ENCODE results near the gene SERAC1.
"Not testable (repeated sequence)": the region's sequence is repeated elsewhere in the genome, so short reads cannot be mapped to it uniquely, and the experiment has no call there.

The SERAC1 gene

GRCh38 chr6:158153576-158153975 is 14.5 kb downstream of the SERAC1 start:
- Histone ChIP-seq H2AFZ (ENCODE audit: low read length) (no peak overlapping the region), H2BK120ac (ENCODE audit: low read depth, low read length) (no peak overlapping the region), H3K27ac (replicated peaks; ENCODE audit: low read length) (no peak overlapping the region), H3K27me3 (ENCODE audit: control insufficient read depth in 3 of 3, insufficient read depth in 3 of 3, low read depth in 1 of 3, low read length in 3 of 3) (peaks cover 0 to 2% (median 0%) of the 10 kb centered on the region in 3 experiments), H3K4ac (ENCODE audit: low read length) (no peak overlapping the region), H3K9me3 (replicated peaks in 1 of 2; ENCODE audit: control insufficient read depth in 2 of 2, insufficient read depth in 1 of 2, low read depth in 1 of 2, low read length in 2 of 2) (no peaks in the 10 kb centered on the region), H3K4me1 (ENCODE audit: control insufficient read depth in 2 of 2, insufficient read depth in 1 of 2, low read depth in 1 of 2, low read length in 2 of 2) (no peaks in the 10 kb centered on the region), H3K23ac (ENCODE audit: low read depth, low read length, poor library complexity) (no peak overlapping the region), H3K4me3 (ENCODE audit: low read length in 2 of 2) (no peak overlapping the region), H3K4me2 (ENCODE audit: insufficient read depth, low read length, poor library complexity, severe bottlenecking) (no peak overlapping the region), H4K91ac (ENCODE audit: low read depth, low read length, poor library complexity) (no peak overlapping the region), H3K36me3 (replicated peaks in 1 of 2; ENCODE audit: control insufficient read depth in 2 of 2, insufficient read depth in 2 of 2, low read length in 2 of 2) (peaks cover 1 to 59% of the 10 kb centered on the region in 2 donors), H2BK15ac (ENCODE audit: low read length) (no peak overlapping the region), H3K18ac (ENCODE audit: low read length) (no peak overlapping the region), H2AK5ac (ENCODE audit: low read depth, low read length) (no peak overlapping the region), H3K14ac (ENCODE audit: low read length) (no peak overlapping the region), H4K8ac (ENCODE audit: low read depth, low read length) (no peak overlapping the region), H2BK12ac (ENCODE audit: low read length) (no peak overlapping the region), H3K79me1 (ENCODE audit: low read depth, low read length) (no peaks in the 10 kb centered on the region), H2BK5ac (ENCODE audit: low read length) (no peak overlapping the region), H3K9ac (ENCODE audit: low read depth, low read length, poor library complexity) (no peak overlapping the region)
- no peak for DNase-seq (ENCODE audit: low spot score)
- no CpG with 5 or more reads among the region's 3 CpGs for WGBS, 2 donors (ENCODE audit: extremely low coverage in 2 of 2, insufficient read length in 2 of 2, insufficient replicate concordance in 1 of 2)

- Histone ChIP-seq H3K27me3 (ENCODE audit: control insufficient read depth in 3 of 3, insufficient read depth in 3 of 3, low read depth in 1 of 3, low read length in 3 of 3) (peaks cover 0 to 2% (median 0%) of the 10 kb centered on the region in 3 experiments), H3K9me3 (replicated peaks in 1 of 2; ENCODE audit: control insufficient read depth in 2 of 2, insufficient read depth in 1 of 2, low read depth in 1 of 2, low read length in 2 of 2) (no peaks in the 10 kb centered on the region), H2BK5ac (ENCODE audit: low read length) (no peak overlapping the region), H4K91ac (ENCODE audit: low read depth, low read length, poor library complexity) (no peak overlapping the region), H2BK120ac (ENCODE audit: low read depth, low read length) (no peak overlapping the region), H3K4me1 (ENCODE audit: control insufficient read depth in 2 of 2, insufficient read depth in 1 of 2, low read depth in 1 of 2, low read length in 2 of 2) (no peaks in the 10 kb centered on the region), H2BK15ac (ENCODE audit: low read length) (no peak overlapping the region), H3K27ac (replicated peaks; ENCODE audit: low read length) (no peak overlapping the region), H3K9ac (ENCODE audit: low read depth, low read length, poor library complexity) (no peak overlapping the region), H2AK5ac (ENCODE audit: low read depth, low read length) (no peak overlapping the region), H4K8ac (ENCODE audit: low read depth, low read length) (no peak overlapping the region), H3K4me2 (ENCODE audit: insufficient read depth, low read length, poor library complexity, severe bottlenecking) (no peak overlapping the region), H3K79me1 (ENCODE audit: low read depth, low read length) (no peaks in the 10 kb centered on the region), H3K23ac (ENCODE audit: low read depth, low read length, poor library complexity) (no peak overlapping the region), H3K18ac (ENCODE audit: low read length) (no peak overlapping the region), H3K4me3 (ENCODE audit: low read length in 2 of 2) (no peak overlapping the region), H3K14ac (ENCODE audit: low read length) (no peak overlapping the region), H2BK12ac (ENCODE audit: low read length) (no peak overlapping the region), H3K36me3 (replicated peaks in 1 of 2; ENCODE audit: control insufficient read depth in 2 of 2, insufficient read depth in 2 of 2, low read length in 2 of 2) (peaks cover 1 to 54% of the 10 kb centered on the region in 2 donors), H2AFZ (ENCODE audit: low read length) (no peak overlapping the region), H3K4ac (ENCODE audit: low read length) (no peak overlapping the region)
- WGBS, 2 donors (ENCODE audit: extremely low coverage in 2 of 2, insufficient read length in 2 of 2, insufficient replicate concordance in 1 of 2) = no CpG with 5 or more reads among the region's 4 CpGs
- DNase-seq (ENCODE audit: low spot score) = no peak
Observed at GRCh38 chr6:158152659-158153058, 15.4 kb downstream of the SERAC1 start.

- H3K9me3 ChIP-seq (replicated peaks in 1 of 2; ENCODE audit: control insufficient read depth in 2 of 2, insufficient read depth in 1 of 2, low read depth in 1 of 2, low read length in 2 of 2); H2BK15ac ChIP-seq (ENCODE audit: low read length); H3K9ac ChIP-seq (ENCODE audit: low read depth, low read length, poor library complexity); H2BK5ac ChIP-seq (ENCODE audit: low read length); H2BK120ac ChIP-seq (ENCODE audit: low read depth, low read length); DNase-seq (ENCODE audit: low spot score); H3K4ac ChIP-seq (ENCODE audit: low read length); H3K27me3 ChIP-seq (ENCODE audit: control insufficient read depth in 3 of 3, insufficient read depth in 3 of 3, low read depth in 1 of 3, low read length in 3 of 3); H3K4me3 ChIP-seq (ENCODE audit: low read length in 2 of 2); H4K8ac ChIP-seq (ENCODE audit: low read depth, low read length); H2AFZ ChIP-seq (ENCODE audit: low read length); H2AK5ac ChIP-seq (ENCODE audit: low read depth, low read length); H3K23ac ChIP-seq (ENCODE audit: low read depth, low read length, poor library complexity); H3K14ac ChIP-seq (ENCODE audit: low read length); H3K27ac ChIP-seq (replicated peaks; ENCODE audit: low read length); H3K79me1 ChIP-seq (ENCODE audit: low read depth, low read length); H2BK12ac ChIP-seq (ENCODE audit: low read length); H3K4me2 ChIP-seq (ENCODE audit: insufficient read depth, low read length, poor library complexity, severe bottlenecking); H3K18ac ChIP-seq (ENCODE audit: low read length); H4K91ac ChIP-seq (ENCODE audit: low read depth, low read length, poor library complexity); H3K4me1 ChIP-seq (ENCODE audit: control insufficient read depth in 2 of 2, insufficient read depth in 1 of 2, low read depth in 1 of 2, low read length in 2 of 2): not testable (repeated sequence)
- no CpG with 5 or more reads among the region's 7 CpGs for WGBS, 2 donors (ENCODE audit: extremely low coverage in 2 of 2, insufficient read length in 2 of 2, insufficient replicate concordance in 1 of 2)
- H3K36me3 ChIP-seq (replicated peaks in 1 of 2; ENCODE audit: control insufficient read depth in 2 of 2, insufficient read depth in 2 of 2, low read length in 2 of 2) = peaks cover 1 to 48% of the 10 kb centered on the region in 2 donors
Observed at GRCh38 chr6:158152025-158152424, 16.0 kb downstream of the SERAC1 start.

GRCh38 chr6:158150701-158151100 is 17.4 kb downstream of the SERAC1 start:
- no CpG with 5 or more reads among the region's 5 CpGs for WGBS, 2 donors (ENCODE audit: extremely low coverage in 2 of 2, insufficient read length in 2 of 2, insufficient replicate concordance in 1 of 2)
- no peak overlapping the region for H4K91ac ChIP-seq (ENCODE audit: low read depth, low read length, poor library complexity)
- no peak overlapping the region for H3K4ac ChIP-seq (ENCODE audit: low read length)
- H3K27ac ChIP-seq (replicated peaks; ENCODE audit: low read length) = no peak overlapping the region
- H2BK5ac ChIP-seq (ENCODE audit: low read length) = no peak overlapping the region
- no peaks in the 10 kb centered on the region for H3K79me1 ChIP-seq (ENCODE audit: low read depth, low read length)
- H2AFZ ChIP-seq (ENCODE audit: low read length) = no peak overlapping the region
- no peaks in the 10 kb centered on the region for H3K4me1 ChIP-seq (ENCODE audit: control insufficient read depth in 2 of 2, insufficient read depth in 1 of 2, low read depth in 1 of 2, low read length in 2 of 2)
- H3K9me3 ChIP-seq (replicated peaks in 1 of 2; ENCODE audit: control insufficient read depth in 2 of 2, insufficient read depth in 1 of 2, low read depth in 1 of 2, low read length in 2 of 2) = no peaks in the 10 kb centered on the region
- H3K18ac ChIP-seq (ENCODE audit: low read length) = no peak overlapping the region
- no peak overlapping the region for H3K9ac ChIP-seq (ENCODE audit: low read depth, low read length, poor library complexity)
- peaks cover 4 to 45% of the 10 kb centered on the region in 2 donors for H3K36me3 ChIP-seq (replicated peaks in 1 of 2; ENCODE audit: control insufficient read depth in 2 of 2, insufficient read depth in 2 of 2, low read length in 2 of 2)
- H3K23ac ChIP-seq (ENCODE audit: low read depth, low read length, poor library complexity) = no peak overlapping the region
- peaks cover 0 to 2% (median 0%) of the 10 kb centered on the region in 3 experiments for H3K27me3 ChIP-seq (ENCODE audit: control insufficient read depth in 3 of 3, insufficient read depth in 3 of 3, low read depth in 1 of 3, low read length in 3 of 3)
- H2AK5ac ChIP-seq (ENCODE audit: low read depth, low read length) = no peak overlapping the region
- no peak for DNase-seq (ENCODE audit: low spot score)
- H2BK15ac ChIP-seq (ENCODE audit: low read length) = no peak overlapping the region
- H3K4me3 ChIP-seq (ENCODE audit: low read length in 2 of 2) = no peak overlapping the region
- H2BK12ac ChIP-seq (ENCODE audit: low read length) = no peak overlapping the region
- H3K14ac ChIP-seq (ENCODE audit: low read length) = no peak overlapping the region
- H2BK120ac ChIP-seq (ENCODE audit: low read depth, low read length) = no peak overlapping the region
- no peak overlapping the region for H4K8ac ChIP-seq (ENCODE audit: low read depth, low read length)
- no peak overlapping the region for H3K4me2 ChIP-seq (ENCODE audit: insufficient read depth, low read length, poor library complexity, severe bottlenecking)
